ENCODE results near the gene CLIP2.

DNA sequence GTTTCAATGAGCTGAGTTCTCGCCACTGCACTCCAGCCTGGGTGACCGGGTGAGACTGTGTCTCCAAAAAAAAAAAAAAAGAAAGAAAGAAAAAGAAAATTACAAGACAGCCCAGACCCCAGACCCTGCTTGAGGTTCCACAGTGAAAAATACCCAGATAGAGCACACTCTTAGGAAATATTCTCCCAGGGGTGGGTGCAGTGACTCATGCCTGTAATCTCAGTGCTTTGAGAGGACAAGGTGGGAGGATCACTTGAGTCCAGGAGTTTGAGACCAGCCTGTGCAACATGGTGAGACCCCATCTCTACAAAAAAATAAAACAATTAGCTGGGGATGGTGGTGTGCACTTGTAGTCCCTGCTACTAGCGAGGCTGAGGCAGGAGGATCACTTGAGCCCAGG, 123.4 kb downstream of the CLIP2 start:
- TF ChIP-seq POLR2A (IDR thresholded peaks at IDR 0.05): no peak
- TF ChIP-seq, protein P1, sequence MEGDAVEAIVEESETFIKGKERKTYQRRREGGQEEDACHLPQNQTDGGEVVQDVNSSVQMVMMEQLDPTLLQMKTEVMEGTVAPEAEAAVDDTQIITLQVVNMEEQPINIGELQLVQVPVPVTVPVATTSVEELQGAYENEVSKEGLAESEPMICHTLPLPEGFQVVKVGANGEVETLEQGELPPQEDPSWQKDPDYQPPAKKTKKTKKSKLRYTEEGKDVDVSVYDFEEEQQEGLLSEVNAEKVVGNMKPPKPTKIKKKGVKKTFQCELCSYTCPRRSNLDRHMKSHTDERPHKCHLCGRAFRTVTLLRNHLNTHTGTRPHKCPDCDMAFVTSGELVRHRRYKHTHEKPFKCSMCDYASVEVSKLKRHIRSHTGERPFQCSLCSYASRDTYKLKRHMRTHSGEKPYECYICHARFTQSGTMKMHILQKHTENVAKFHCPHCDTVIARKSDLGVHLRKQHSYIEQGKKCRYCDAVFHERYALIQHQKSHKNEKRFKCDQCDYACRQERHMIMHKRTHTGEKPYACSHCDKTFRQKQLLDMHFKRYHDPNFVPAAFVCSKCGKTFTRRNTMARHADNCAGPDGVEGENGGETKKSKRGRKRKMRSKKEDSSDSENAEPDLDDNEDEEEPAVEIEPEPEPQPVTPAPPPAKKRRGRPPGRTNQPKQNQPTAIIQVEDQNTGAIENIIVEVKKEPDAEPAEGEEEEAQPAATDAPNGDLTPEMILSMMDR (IDR thresholded peaks at IDR 0.05): no peak

Data from Peyer's patch (tissue), 4 donors.